ENCODE measurements around the gene FGF22.

GRCh38 chr19:613732-614567, 25.7 kb upstream of the FGF22 start:
- TF ChIP-seq CTCF (IDR thresholded peaks at IDR 0.05) (no peak), POLR2A (IDR thresholded peaks at IDR 0.05) (no peak)
